DMS 273 (cell line): Measurements from ENCODE around the gene NME5.

Experiments used
- DNase-seq: peaks from one replicate; lab custom pipeline; 2025; ENCODE audit not compliant: unreplicated experiment; lab: John Stamatoyannopoulos, UW

NME5 gene

DNA sequence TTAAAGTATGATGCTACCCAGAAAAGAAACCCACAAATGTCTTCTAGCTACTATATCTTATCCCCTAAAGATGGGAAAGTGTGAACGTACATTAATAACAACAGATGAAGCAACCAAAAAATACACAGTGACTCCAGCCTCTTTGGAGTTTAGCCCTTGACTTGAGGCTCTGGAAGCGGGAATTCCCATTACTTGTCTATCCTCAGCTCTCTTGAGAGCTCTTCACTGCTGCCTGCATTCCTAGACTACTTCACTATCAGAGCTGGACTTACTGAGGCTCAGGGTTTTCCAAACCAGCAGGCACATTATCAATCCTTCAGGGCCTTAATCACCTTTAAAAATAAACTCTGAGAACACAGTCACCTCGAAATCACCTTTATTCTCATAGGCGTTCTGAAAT lies 1.0 kb upstream of the NME5 start:
- no peak for DNase-seq

DNA sequence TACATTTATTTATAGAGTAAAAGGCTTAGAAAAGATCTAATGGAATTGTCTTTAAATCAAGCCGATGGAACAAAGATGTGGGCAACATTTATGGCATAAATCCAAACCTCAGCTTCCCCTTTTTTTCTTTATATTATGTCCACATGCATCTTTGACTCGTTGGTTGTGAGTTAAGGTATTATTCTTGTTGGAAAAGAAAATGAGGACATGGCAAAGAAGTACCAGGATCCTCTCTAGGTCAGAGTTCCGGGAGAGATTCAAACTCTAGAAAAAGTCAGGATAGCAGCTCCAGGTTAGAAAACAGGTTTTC lies 508 bp upstream of the NME5 start:
- DNase-seq, result no peak

DNA sequence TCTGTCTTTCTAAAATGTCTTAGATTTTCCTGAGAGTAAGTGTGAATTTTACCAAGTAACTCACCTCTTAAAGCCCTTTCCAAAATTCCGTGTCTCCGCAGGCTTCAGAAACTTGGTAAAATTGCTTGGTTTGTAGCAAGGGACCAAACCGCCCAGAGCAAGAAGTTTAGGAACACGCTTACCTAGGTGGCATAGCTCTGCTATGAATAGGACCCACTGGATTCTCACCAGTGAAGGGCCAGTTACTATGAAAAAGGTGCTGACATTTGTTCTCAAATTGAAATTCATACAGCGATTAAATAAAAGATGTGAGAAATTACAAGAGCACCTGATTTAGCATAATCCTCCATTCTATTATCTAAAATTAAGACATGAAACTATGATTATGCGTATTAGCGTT lies 6.7 kb downstream of the NME5 start:
- no peak for DNase-seq

DNA sequence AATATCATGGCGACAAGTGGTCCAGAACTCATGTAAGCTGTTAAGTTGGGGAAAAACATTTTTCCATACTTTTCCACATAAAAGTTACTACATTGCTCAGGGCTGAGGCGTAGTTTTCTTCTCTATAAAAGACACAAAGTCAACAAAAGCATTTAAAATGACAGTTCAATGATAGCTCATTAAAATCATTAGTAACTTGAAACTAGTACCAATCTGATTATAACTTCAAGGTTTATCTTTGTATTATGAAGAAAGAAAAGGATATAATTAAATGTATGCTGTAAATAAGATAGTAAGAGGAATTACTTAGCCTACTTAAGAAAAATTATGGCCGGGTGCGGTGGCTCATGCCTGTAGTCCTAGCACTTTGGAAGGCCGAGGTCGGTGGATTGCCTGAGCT lies 9.9 kb downstream of the NME5 start:
- DNase-seq, result no peak

DNA sequence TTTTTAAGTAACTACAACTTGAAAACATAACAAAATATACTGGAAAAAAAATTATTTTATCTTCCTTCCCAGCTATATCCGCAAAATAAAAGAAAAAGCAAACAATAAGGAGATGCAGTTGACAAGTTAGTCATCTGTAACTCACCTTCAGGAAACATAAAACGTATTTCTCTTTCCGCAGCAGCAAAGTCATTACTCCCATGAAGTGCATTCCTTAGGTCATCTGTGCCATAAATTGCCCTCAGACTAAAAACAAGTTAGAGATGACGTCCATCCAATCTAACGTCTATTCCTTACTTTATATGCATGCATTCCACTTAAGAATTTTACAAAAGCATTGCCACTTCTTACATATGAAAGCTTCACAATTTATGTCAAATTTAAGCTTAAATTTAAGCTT lies 10.9 kb downstream of the NME5 start:
- no peak for DNase-seq

DNA sequence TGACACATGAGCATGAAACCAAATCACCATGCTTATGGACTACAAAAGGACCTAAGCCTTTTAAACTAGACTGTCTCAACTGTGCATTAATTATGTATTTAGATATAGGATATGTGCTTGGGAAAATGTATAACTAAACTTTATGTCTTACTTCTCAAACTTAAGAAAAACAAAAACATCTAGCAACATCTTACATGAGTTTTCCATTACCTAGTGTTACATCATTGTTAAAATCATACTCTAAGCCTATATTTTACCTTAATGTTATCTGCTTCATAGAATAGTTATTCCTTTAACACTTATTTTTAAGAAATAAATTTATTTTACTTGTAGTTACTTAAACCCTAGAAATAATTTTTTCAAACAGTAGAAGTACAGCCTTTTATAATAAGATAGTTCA lies 24.0 kb downstream of the NME5 start:
- DNase-seq, result no peak

DNA sequence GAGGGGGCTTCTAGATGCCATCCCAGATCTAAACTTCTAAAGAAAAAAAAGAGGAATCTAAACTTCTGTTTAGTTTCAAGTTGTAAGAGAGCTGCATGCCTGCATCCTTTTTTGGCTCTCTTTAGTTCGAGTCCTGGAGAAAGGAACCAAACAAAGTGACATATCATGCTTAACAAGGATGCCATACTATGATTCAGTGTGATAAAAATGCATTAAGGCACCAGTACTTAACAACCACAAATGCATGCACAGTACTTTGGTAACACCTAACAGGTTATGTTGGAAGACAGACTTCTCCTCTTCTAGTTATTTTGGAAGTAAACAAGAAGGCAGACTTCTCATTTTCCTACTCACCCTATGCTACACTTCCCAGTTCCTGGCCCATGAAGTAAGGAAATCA lies 27.3 kb downstream of the NME5 start:
- no peak for DNase-seq

DNA sequence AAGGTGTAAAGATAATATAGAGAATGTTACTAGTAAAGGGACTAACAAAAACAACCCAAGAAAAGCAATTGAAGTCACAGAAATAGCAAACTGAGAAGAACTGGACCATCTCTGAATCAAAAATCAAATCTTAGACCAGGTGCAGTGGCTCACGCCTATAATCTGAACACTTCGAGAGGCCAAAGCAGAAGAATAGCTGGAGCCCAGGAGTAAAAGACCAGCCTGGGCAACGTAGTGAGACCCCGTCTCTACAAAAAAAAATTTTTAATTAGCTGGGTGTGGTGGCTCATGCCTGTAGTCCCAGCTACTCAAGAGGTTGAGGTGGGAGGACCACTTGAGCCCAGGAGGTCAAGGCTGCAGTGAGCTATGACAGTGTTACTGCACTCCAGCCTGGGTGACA lies 28.0 kb downstream of the NME5 start:
- no peak for DNase-seq

DNA sequence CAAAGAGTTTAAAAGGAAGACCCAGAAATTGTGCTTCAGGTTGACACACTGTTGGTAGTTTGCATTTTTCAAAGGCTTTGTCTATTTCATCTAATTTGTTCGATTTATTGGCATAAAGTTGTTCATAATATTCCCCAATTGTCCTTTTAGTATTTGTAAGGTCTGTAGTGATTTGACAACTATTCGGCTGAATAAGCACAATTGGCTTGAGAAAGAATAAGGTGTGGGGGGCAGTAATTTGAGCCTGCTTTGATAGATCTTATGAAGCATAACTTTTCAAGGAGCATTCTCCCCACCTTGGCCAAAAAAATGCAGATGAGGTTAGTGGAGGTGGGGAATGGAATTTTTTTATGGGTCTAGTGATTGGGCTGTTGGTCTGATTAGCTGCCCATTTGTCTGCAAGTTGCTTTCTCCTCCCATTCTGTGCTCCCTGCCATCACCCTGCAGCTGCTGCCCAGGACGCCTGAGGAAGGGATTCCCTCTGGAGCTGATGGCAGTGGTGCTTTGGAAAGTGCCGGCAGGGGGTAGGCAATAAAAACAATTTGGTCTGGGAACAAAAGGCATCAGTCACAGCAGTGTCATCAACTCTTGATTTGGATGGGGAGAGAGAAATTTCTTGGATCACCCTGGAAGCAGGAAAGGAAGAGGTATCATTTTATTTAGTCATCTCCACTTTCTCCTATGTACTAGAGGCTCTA lies 28.8 kb downstream of the NME5 start:
- no peak for DNase-seq

DNA sequence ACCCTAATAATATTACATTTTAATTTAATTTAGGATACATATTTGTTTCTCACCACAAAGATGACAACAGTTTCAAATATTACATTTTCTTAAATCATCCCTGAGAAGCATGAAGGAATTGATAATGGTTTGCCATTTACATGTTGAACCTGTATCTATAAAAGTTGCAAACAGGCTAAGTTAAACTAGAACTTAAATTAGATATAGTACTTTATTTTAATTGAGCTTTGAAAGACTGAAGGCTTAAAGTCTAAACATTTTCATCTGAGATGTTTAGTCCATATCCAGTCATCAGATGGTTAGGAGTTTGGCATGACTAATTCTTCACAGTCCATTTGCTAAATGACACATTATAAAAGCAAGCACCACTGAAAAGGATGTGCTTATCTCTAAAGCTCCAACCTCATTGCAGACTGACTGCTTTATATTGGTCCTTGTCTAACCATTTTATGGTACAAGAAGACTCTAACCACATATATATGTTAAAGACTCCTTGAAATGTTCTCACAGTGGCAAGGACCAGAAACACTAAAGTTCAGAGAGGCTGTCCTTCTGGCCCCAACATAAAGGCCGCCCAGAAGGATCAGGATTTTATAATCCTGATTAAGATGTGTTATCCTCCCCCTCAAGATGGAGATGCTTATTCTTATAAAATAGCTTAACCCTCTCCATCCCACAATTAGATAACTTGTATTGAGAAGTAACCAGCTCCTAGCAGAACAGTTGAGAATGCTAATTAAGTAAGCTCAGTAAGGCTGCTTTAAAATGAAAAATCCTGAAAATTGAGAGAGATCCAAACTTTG lies 29.6 kb downstream of the NME5 start:
- no peak for DNase-seq

DNA sequence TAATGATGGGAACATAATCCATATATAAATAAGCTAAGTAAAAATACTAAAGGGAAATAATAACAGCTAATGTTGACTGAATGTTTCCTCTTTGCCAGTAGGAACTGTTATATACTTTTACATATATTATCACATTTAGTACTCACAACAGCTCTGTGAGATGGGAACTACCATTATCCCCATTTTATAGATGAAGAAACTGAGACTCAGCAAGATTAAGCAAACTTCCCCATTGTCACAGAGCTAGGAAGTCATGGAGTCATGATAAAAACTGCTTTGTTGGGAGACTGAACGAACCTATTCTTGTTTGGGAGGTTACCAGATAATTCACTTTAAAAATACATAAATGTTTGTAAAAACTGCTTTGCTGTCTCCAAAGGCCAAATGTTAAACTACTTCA lies 32.0 kb downstream of the NME5 start:
- no peak for DNase-seq

DNA sequence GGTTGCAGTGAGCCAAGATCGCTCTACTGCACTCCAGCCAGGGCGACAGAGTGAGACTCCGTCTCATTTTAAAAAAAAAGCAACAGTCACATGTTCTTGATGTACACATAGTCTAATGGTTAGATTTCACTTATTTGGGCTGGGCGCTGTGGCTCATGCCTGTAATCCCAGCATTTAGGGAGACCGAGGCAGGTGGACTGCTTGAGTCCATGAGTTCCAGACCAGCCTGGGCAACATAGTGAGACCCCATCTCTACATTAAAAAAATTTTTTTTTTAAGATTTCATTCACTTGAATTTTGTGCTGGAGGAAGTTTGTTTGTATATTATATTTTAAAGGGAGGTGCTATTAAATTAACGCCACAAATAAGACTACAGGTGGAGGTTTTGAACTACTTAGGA lies 33.5 kb downstream of the NME5 start:
- no peak for DNase-seq

DNA sequence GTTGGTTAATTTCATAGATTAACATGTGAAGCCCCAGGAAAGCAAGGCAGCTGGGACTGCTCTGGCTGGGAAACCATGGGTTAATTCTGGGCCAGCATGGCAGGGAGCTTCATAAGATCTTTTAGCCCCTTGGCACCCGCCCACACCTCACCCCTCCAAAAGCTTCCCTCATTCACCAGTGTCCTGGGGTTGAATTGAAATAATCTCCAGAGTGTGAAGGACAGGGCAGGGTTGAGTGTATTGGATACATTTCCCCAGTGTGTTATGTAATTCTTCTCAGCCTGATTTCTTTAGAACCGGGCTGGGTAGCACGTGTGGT lies 36.0 kb downstream of the NME5 start:
- DNase-seq, result no peak

DNA sequence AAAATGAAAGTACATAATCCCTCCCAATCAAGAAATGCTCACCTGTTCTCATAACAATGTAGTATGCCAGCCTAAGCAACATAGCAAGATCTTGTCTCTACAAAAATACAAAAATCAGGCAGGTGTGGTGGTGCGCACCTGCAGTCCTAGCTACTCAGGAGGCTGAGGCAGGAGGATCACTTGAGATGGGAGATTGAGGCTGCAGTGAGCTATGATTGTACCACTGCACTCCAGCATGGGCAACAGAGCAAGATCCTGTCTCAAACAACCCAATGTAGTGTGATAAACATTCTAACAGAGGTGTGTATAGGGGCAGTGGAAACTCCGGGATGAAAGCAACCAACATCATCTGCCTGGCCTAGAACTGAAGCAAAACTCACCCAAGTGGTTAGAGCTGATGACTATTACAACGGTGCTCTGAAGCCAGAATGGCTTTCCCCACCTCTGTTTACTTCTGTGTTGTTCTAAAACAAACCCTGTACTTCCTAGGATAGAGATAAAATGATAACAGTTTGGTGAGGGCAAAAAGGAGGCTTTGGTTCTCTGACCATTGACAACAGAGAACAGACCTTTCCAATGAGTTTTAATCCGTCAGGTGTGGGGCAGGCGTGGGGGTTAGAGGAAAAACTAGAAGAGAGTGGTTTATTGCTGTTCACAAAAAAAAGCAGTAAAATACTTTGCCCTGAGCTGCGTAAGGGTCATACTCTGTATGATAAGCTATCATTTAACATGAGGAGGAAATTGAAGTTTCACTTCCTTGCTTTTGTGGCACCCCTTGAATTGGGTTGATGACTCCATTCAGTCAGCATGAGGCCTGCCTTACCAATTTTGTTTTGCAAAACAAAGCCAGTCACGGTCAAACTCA lies 36.5 kb downstream of the NME5 start:
- no peak for DNase-seq

DNA sequence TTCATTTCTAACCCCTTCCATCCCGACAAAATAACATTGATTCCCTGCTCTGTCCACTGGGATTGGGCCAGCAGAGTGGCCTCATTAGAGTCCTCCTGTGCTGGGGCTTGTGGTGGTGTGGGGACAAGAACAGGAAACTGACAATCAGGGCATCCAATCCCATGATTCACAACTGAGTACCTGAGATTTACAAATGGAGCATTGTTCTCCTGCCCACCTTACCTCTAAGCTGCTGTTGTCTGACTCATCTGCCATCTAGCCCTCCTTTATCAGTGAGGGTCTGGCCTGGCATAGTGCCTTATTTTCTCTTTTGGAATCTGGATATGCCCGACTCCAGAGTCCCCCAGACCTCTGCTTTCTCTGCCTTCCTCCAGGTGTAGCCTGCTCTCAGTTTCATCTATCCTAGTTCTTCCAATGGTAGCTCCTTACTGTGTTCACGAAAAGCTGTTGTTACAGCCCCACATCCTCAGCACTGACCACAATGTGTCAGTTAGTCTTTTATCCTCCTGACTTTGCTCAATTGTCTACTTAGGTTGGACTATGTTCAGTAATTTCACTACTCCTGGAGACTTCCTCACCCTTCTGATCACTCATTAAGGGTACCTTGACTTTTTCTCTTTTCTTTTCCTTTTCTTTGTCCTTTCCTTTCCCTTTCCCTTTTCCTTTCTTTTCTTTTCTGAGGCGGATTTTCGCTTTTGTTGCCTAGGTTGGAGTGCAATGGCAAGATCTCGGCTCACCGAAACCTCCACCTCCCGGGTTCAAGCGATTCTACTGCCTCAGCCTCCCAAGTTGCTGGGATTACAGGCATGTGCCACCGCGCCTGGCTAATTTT lies 42.0 kb downstream of the NME5 start:
- no peak for DNase-seq

DNA sequence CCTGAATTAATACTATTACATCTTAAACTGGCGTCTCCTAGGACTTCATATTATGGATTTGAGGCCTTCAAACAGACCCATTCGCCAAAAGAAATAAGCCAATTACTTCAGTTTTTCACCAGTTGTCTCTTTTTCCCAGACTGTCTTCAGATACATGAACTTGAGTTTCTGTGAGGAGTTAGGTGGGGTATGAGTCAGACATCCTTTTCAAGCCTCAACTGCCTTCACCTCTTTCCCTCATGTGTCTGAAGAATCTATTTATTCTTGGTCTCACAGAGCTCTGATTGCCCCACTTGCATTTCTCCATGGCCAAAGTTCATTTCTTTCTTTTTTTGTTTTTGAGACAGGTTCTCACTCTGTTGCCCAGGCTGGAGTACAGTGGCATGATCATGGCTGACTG lies 42.9 kb downstream of the NME5 start:
- DNase-seq, result no peak

DNA sequence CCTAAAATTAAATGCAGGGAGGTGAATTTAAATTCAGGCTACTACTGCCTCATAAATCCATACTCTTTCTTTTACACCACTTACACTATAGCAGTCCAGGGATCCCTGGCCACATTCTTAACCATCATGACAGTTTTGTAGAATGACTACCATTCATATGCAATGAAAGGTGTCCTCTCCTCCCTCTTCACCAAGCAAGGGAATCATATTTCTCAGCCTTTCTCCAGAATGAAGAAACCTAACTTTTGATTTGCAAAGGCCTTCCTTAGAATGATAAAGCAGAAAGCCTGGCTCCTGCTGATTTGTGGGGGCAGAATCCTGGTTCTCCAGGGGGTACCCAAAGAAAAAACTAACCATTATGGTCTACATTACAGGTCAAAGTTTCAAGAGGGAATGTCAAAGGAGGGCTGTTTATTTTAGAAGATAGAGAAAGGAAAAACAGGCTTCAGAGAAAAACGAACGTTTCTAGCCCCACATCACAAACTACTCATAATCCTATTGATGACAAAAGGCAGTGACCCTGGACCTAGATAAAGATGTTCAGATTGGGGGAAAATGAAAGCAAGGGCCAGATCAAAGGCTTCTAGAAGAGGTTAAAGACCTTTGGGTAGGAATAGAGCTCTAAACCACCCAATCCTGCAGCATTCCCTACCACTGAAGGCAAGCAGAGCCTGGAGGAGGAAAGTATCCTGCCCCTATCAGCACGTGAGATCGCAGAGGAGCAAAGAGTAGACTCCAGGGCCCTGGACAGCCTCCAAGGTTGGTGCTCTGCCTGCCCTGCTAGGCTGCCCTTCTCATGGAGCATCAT lies 43.9 kb downstream of the NME5 start:
- no peak for DNase-seq

DNA sequence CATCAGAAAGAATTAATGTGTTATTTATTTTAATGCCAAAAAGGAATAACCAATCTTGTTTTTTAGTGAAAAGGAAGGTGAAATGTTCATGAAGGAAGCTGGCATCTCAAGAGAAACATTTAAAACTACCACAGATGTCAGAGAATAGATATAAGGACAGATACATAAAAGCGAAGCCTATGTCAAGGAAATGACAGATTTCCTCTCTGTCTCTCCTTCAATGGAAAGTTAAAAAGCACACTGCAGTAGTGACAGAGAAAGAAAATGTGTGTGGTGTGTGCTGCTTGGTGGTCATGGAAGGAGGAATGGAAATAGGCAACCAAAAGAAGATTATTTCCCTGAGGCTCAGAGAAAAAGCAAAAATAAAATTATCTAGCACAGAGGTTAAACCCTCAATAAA lies 46.2 kb downstream of the NME5 start:
- no peak for DNase-seq

DNA sequence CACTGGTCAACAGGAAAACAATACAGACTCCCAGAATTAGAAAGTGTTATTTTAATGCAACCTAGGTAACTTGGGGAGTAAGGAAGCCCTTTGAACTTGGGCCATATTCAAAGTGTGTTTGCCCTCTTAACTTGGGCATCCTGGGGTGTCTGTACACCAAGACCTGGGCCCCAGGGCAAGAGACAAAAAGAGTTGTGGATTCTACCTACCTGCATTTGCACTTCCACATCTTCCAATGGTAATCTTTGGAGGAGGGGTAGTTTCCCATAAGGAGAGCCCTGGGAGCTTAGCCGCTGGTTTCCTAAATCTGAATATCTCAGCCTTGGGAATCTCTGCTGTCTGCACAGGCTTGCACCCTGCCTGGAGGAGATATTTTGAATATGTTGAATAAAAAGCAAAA lies 46.9 kb downstream of the NME5 start:
- no peak for DNase-seq

DNA sequence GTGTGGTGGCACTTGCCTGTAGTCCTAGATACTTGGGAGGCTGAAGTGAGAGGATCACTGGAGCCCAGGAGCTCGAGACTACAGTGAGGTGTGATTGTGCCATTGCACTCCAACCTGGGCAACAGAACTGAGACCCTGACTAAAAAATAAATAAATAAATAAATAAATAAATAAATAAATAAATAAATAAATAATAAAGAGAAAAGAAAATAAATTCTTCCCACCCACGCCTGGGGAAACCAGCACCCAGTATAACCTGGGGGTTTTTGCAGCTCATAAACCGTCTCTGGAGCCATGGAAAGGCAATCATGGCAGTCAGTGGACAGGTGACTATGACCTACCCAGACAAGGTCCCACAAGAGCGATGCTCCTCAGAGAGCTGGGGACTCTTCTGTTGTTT lies 47.5 kb downstream of the NME5 start:
- no peak for DNase-seq

DNA sequence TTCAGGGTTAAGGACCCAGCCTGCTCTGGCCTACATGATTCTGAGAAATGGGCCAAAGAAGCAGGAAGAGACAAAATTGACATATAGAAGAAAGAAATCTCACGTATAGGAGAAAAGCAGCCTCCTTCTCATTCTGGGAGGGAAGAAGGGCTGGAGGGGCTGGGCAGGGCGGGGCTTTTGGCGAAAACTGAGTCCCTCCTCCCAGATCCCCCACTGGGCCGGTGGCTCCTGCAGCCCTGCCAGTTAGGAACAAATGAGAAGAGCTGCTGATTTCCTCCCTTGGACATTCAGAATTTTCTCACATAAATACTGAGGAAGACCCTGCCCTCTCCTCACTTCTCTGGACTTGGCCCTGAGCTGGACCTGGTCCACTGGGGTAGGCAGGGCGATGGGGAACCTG lies 55.5 kb downstream of the NME5 start, which contains the start of gene WNT8A:
Gene WNT8A, plus strand, starts transcription at position 332 of the 400 bp plus-strand sequence. CDS start 95 bp downstream, outside the sequence.
- no peak for DNase-seq
